Suprapubic skin (tissue), 4 donors: Measurements from ENCODE around the gene ARHGAP6.

Source experiments
- EP300 ChIP-seq: sonication (generic); formaldehyde crosslinking; IDR thresholded peaks from one replicate; pipeline ENCODE4 v1.6.1; 2017; ENCODE audit warnings: antibody characterized with exemption
- POLR2A ChIP-seq, 2 donors: fragments of 450-650 bp; IDR thresholded peaks; one replicate each; pipeline ENCODE4 v1.6.1; 2017; ENCODE audit warnings: antibody characterized with exemption in 2 of 2, mild to moderate bottlenecking in 2 of 2, moderate library complexity in 2 of 2
- POLR2AphosphoS5 ChIP-seq, 3 donors: sonication (generic); formaldehyde crosslinking; IDR thresholded peaks; one replicate each; pipeline ENCODE4 v1.6.1; 2017; ENCODE audit warnings: antibody characterized with exemption in 3 of 3
- TF ChIP-seq, protein P1 (sequence below), 2 donors: fragments of 200-600 bp in 1 of 2; fragments of 450-650 bp in 1 of 2; sonication (generic) in 1 of 2; IDR thresholded peaks; one replicate each; pipeline ENCODE4 v1.5.1; 2016 to 2019; ENCODE audit warnings: antibody characterized with exemption in 2 of 2, mild to moderate bottlenecking in 1 of 2, moderate library complexity in 1 of 2

DNA sequence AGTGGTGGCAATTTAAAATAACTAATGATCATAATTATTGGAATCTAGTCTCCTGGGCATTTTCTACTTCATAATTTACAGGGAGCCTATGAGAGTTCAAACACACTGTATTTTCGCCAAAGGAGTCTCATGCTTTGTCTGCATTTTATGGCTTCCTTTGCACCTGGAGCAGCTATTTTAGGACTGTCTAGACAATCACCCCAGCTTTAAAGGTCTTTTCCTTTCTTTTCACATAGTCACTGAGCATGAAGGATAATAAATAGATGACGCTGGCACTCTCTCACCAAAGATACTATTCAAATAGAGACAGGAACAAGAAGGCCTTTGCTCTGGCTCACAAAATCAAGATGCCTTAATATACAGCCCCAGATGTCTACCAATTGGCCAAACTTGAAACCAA is 329.5 kb downstream of the ARHGAP6 start:
- TF ChIP-seq POLR2A (IDR thresholded peaks at IDR 0.05) (no peak), POLR2AphosphoS5 (IDR thresholded peaks at IDR 0.05) (no peak), EP300 (no peak)
- TF ChIP-seq, protein P1, sequence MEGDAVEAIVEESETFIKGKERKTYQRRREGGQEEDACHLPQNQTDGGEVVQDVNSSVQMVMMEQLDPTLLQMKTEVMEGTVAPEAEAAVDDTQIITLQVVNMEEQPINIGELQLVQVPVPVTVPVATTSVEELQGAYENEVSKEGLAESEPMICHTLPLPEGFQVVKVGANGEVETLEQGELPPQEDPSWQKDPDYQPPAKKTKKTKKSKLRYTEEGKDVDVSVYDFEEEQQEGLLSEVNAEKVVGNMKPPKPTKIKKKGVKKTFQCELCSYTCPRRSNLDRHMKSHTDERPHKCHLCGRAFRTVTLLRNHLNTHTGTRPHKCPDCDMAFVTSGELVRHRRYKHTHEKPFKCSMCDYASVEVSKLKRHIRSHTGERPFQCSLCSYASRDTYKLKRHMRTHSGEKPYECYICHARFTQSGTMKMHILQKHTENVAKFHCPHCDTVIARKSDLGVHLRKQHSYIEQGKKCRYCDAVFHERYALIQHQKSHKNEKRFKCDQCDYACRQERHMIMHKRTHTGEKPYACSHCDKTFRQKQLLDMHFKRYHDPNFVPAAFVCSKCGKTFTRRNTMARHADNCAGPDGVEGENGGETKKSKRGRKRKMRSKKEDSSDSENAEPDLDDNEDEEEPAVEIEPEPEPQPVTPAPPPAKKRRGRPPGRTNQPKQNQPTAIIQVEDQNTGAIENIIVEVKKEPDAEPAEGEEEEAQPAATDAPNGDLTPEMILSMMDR (IDR thresholded peaks at IDR 0.05), result no peak
